Caco-2 (cell line): ENCODE measurements around the gene ZNF630. TPM values are rescaled to one million over a fixed set of nuclear protein-coding genes. Genes with fewer than 3 reads are reported as not detected.
"Not testable (repeated sequence)": the region's sequence is repeated elsewhere in the genome, so short reads cannot be mapped to it uniquely, and the experiment has no call there.

Experiments
- BruUV-seq: library from RNA; stranded (reverse); fragments of 400-500 nt; replicated peaks from 2 replicates; lab custom pipeline; 2021; lab: Mats Ljungman, UMichigan
- CTCF ChIA-PET: fragments of 300-600 bp; sonication (Branson Sonifier 250); formaldehyde crosslinking; loops from one replicate; lab custom pipeline; 2022; ENCODE audit warnings: antibody characterized with exemption; lab: Charles Lee
- POLR2A ChIA-PET: fragments of 300-600 bp; sonication (Branson Sonifier 250); formaldehyde crosslinking; loops from one replicate; lab custom pipeline; 2022; ENCODE audit warnings: antibody characterized with exemption; lab: Charles Lee
- DNase-seq, 2 experiments: peaks; one replicate each; pipeline versions ENCODE4 v3.0.0 to v3.0.0-alpha.2; 2020 to 2022
- H3K27me3 ChIP-seq: replicated peaks from 2 replicates; pipeline ENCODE4 v1.6.0; 2011; ENCODE audit warnings: low read length; ENCODE audit not compliant: control insufficient read depth, insufficient read depth
- H3K36me3 ChIP-seq: 2 replicates; pipeline ENCODE4 v1.5.1; 2011; ENCODE audit warnings: low read length; ENCODE audit not compliant: control insufficient read depth, insufficient read depth
- H3K4me1 ChIP-seq: fragments of 250-450 bp; sonication (Bioruptor Pico); 2 replicates; pipeline ENCODE4 v1.5.1; 2020; ENCODE audit warnings: mild to moderate bottlenecking
- H3K4me3 ChIP-seq: 2 replicates; pipeline ENCODE4 v1.5.1; 2011; ENCODE audit warnings: low read depth, mild to moderate bottlenecking, control low read depth, low read length
- H3K9me3 ChIP-seq: fragments of 250-450 bp; sonication (Bioruptor Pico); 2 replicates; pipeline ENCODE4 v1.5.1; 2020; ENCODE audit warnings: mild to moderate bottlenecking, moderate library complexity
- H3K27ac Mint-ChIP-seq: one replicate; pipeline ENCODE4 v1.8.0; 2022; ENCODE audit warnings: mixed read lengths; ENCODE audit not compliant: unreplicated experiment
- H3K27me3 Mint-ChIP-seq: one replicate; pipeline ENCODE4 v1.8.0; 2022; ENCODE audit warnings: mixed read lengths; ENCODE audit not compliant: insufficient read depth, unreplicated experiment
- H3K36me3 Mint-ChIP-seq: one replicate; pipeline ENCODE4 v1.8.0; 2022; ENCODE audit warnings: mild to moderate bottlenecking, mixed read lengths; ENCODE audit not compliant: insufficient read depth, unreplicated experiment
- H3K4me1 Mint-ChIP-seq: one replicate; pipeline ENCODE4 v1.8.0; 2022; ENCODE audit warnings: low read depth, mixed read lengths; ENCODE audit not compliant: unreplicated experiment
- H3K4me3 Mint-ChIP-seq: one replicate; pipeline ENCODE4 v1.8.0; 2022; ENCODE audit warnings: mild to moderate bottlenecking, moderate library complexity, mixed read lengths; ENCODE audit not compliant: unreplicated experiment
- H3K9me3 Mint-ChIP-seq: one replicate; pipeline ENCODE4 v1.8.0; 2022; ENCODE audit warnings: mixed read lengths; ENCODE audit not compliant: unreplicated experiment
- intact Hi-C: fragments of 100-400 bp; cut with micrococcal nuclease; formaldehyde crosslinking; loops from one replicate; pipeline ENCODE4 v1.10.0; 2022; ENCODE audit not compliant: unreplicated experiment
- total RNA-seq: library from RNA; stranded (reverse); gene quantifications from 2 replicates; pipeline ENCODE4 v1.2.3, GENCODE V29; 2022

The ZNF630 gene
- total RNA-seq, 1 experiment from 2014 or later: 2.7 TPM

DNA sequence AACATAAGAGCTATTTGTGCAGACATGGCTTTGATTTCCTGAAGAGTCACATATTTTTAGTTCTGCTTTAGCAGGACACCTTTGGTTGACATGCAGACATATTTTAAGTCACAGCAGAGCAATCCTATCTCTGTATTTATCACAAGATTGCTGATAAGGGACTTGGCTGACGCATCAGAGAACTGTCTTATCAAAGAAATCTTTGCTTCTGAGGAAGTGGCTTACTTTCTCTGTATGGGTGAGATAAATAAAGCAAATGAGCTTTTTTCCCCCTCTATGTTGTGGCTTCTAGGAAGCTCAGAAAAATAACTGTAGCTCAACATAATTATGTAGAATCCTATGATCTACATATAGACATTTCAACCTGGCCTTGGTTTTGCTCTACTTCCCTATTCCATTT is 51.5 kb downstream of the ZNF630 start:
- H3K36me3 Mint-ChIP-seq, DNase-seq, H3K4me1 ChIP-seq, H3K4me3 ChIP-seq, BruUV-seq, H3K4me3 Mint-ChIP-seq, H3K27me3 Mint-ChIP-seq, H3K9me3 Mint-ChIP-seq, H3K9me3 ChIP-seq, H3K36me3 ChIP-seq, H3K27me3 ChIP-seq, H3K27ac Mint-ChIP-seq, CTCF ChIA-PET, H3K4me1 Mint-ChIP-seq, POLR2A ChIA-PET: not testable (repeated sequence)
- intact Hi-C loops: loop anchor here (10.0 kb wide), 1 partner anchor 55 kb away; no protein-coding TSS in a partner anchor

DNA sequence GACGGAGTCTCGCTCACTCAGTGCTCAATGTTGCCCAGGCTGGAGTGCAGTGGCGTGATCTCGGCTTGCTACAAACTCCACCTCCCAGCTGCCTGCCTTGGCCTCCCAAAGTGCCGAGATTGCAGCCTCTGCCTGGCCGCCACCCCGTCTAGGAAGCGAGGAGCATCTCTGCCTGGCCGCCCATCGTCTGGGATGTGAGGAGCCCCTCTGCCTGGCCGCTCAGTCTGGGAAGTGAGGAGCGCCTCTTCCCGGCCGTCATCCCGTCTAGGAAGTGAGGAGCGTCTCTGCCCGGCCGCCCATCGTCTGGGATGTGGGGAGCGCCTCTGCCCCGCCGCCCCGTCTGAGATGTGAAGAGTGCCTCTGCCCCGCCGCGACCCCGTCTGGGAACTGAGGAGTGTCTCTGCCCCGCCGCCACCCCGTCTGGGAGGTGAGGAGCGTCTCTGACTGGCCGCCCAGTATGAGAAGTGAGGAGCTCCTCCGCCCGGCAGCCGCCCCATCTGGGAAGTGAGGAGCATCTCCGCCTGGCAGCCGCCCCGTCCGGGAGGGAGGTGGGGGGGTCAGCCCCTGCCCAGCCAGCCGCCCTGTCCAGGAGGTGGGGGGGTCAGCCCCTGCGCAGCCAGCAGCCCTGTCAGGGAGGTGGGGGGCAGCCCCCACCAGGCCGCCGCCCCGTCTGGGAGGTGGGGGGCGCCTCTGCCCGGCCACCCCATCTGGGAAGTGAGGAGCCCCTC is 54.7 kb downstream of the ZNF630 start:
- BruUV-seq, POLR2A ChIA-PET, H3K27me3 Mint-ChIP-seq, DNase-seq, H3K27ac Mint-ChIP-seq, H3K4me3 ChIP-seq, H3K4me3 Mint-ChIP-seq, H3K9me3 ChIP-seq, H3K27me3 ChIP-seq, H3K4me1 ChIP-seq, H3K36me3 Mint-ChIP-seq, H3K9me3 Mint-ChIP-seq, intact Hi-C loops, CTCF ChIA-PET, H3K4me1 Mint-ChIP-seq, H3K36me3 ChIP-seq: not testable (repeated sequence)

DNA sequence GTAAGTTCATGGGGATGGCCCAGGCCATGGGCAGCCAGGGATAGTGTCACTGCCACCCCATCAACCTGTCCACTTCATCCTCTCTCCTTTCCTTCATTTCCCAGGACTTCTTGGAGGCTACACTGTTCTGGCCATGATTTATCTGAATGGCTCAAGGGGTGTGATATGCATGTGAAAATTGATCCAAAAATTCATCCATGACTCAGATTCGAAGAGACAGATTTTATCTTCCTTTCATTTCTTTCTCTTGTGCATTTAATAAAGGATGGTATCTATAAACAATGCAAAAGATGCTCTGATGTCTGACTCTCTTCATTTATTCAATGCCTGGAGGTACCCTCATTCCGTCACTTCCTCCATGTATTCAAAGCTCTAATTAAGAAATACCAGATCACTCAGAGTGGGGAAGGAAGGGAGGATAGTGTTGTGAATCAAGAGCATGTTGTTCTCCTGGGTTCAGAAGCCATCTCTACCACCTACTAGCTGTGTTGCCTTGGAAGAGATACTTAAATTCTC is 61.9 kb downstream of the ZNF630 start:
- BruUV-seq, intact Hi-C loops, DNase-seq, H3K4me3 ChIP-seq, H3K9me3 ChIP-seq, H3K36me3 Mint-ChIP-seq, H3K27ac Mint-ChIP-seq, H3K4me1 ChIP-seq, H3K27me3 ChIP-seq, H3K4me3 Mint-ChIP-seq, H3K9me3 Mint-ChIP-seq, H3K27me3 Mint-ChIP-seq, CTCF ChIA-PET, H3K4me1 Mint-ChIP-seq, H3K36me3 ChIP-seq, POLR2A ChIA-PET: not testable (repeated sequence)

Other genes starting within 250 kb of the ZNF630 start
- 7.7 and 9.5 TPM in 2 replicates for gene ZNF81, start 234.7 kb downstream of the ZNF630 start, total RNA-seq
- 3.9 and 4.5 TPM in 2 replicates for gene ZNF182, start 67.7 kb downstream of the ZNF630 start, total RNA-seq
- not detected in 2 replicates for gene SPACA5, start 64.7 kb downstream of the ZNF630 start, total RNA-seq
- gene SPACA5B, start 59.0 kb upstream of the ZNF630 start, total RNA-seq: not detected in 2 replicates
- gene SSX5, start 125.2 kb upstream of the ZNF630 start, total RNA-seq: not detected in 2 replicates
- gene SSX1, start 183.8 kb upstream of the ZNF630 start, total RNA-seq: not detected in 2 replicates